GM10847 (cell line): ENCODE measurements around the gene PSRC1.

Experiments used
- POLR2A ChIP-seq: IDR thresholded peaks from 2 replicates; pipeline ENCODE4 v1.6.1; 2011; ENCODE audit not compliant: insufficient read length; ENCODE audit errors: extremely low read depth

PSRC1 gene

DNA sequence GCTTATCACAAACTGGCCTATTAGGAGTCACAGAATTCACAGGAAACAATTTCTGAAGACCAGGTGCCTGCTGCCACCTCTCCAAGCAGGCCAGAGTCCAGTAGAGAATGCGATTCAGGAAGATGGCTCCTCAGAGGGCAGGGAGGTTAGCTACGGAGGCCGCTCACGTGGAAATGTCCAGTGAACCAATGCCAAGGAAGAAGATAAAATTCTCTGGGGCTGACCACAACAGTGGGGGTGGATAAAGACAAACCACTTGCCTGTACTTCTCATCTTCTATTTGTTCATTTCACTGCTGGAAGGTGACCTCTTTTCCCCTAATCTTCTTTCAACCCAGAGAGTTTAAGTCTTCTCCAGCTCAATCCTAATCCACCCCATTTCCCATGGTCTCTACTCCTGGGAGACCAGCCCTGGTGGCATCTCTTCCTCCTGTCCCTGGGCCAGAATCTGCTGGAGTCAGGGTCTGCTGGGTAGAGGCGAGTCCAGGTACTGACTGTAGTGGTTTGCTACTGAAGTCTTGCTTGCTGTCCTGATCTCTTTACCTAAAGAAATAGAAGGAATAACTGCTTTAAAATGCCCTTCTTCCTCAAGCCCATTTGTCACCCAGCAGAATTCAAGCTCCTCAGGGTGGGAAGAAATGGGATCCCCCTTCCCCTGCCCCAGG, 3.2 kb downstream of the PSRC1 start:
- no peak for TF ChIP-seq POLR2A

- TF ChIP-seq POLR2A, result no peak
These were observed 5.3 kb downstream of the PSRC1 start for GRCh38 chr1:109277434-109278204.

DNA sequence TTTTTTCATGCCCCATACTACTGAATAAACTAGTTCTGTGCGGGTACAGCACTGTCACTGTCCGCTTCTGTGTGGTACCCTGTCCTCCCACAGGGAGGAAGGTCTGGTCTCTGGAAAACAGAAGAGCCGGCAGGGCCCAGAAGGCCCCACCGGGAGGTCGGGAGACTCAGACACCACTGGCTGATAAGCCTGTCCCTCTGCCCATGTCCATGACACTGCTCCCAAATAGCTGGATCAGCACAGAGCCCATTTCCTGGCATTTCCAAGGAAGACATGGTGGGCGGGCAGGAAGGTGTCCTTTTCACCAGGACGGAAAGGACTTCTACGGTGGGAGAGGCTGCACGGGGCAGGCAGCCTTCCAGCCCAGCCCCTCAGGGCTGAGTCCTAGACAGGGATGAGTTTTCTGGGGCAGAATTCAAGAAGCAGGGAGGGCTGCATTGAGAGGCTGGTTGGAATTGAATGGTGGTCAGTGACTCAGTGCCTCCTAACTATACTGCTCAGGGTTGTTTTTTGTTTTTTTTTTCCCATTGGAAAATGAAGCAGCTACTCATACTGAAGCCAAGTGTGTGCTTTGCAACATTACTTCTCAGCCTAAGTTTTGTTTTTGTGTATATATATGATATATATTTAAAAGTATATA, 7.1 kb downstream of the PSRC1 start:
- no peak for TF ChIP-seq POLR2A

GRCh38 chr1:109274533-109275476, 8.1 kb downstream of the PSRC1 start:
- no peak for TF ChIP-seq POLR2A

DNA sequence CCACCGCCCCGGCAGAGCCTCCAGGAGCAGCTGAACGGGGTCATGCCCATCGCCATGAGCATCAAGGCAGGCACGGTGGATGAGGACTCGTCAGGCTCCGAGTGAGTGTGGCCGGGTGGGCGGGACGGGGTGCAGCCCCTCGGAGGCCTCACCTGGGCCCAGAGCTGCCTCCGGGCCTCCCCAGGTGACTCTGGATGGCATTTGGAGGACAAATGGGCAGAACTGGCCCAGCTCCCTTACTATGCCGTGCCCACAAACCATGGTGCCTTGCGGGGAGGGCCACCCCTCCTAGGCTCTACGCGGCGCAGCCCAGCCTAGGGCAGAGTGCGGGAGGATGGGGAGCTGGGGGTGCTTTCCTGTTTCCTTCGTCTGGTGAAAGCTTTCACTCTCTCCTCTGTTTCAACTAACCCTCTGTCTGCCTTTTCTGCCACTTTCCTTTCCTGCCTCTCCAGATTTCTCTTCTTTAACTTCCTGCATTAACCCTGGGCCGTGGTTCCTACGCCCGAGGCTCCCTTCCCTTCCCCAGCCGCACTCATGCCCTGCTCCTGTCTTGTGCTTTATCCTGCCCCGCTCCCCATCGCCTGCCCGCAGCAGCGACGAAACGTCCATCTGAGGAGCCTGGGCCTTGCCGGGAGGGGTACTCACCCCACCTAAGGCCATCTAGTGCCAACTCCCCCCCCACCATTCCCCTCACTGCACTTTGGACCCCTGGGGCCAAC, 9.2 kb downstream of the PSRC1 start:
- TF ChIP-seq POLR2A, result no peak

DNA sequence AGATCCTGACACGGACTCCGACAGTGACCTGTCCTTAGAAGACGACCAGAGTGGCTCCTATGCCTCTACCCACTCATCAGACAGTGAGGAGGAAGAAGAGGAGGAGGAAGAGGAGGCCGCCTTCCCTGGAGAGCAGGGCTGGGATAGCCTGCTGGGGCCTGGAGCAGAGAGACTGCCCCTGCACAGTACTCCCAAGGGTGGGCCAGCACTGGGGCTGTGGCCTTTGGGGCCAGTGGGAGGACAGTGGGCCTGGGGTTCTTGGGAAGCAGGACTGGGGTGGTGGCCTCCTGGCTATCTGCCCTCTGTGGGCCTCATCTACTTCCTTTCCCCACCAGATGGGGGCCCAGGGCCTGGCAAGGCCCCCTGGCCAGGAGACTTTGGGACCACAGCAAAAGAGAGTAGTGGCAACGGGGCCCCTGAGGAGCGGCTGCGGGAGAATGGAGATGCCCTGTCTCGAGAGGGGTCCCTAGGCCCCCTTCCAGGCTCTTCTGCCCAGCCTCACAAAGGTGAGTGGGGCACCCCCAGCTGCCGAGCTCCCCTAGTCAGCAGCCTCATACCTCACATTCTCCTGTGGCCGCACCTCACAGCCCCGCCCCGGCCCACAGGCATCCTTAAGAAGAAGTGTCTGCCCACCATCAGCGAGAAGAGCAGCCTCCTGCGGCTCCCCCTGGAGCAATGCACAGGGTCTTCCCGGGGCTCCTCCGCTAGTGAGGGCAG, 10.0 kb downstream of the PSRC1 start:
- TF ChIP-seq POLR2A, result no peak

- no peak for TF ChIP-seq POLR2A
These were observed 10.7 kb downstream of the PSRC1 start for GRCh38 chr1:109272021-109272799.

GRCh38 chr1:109271458-109271857, 11.5 kb downstream of the PSRC1 start:
- TF ChIP-seq POLR2A, result no peak

DNA sequence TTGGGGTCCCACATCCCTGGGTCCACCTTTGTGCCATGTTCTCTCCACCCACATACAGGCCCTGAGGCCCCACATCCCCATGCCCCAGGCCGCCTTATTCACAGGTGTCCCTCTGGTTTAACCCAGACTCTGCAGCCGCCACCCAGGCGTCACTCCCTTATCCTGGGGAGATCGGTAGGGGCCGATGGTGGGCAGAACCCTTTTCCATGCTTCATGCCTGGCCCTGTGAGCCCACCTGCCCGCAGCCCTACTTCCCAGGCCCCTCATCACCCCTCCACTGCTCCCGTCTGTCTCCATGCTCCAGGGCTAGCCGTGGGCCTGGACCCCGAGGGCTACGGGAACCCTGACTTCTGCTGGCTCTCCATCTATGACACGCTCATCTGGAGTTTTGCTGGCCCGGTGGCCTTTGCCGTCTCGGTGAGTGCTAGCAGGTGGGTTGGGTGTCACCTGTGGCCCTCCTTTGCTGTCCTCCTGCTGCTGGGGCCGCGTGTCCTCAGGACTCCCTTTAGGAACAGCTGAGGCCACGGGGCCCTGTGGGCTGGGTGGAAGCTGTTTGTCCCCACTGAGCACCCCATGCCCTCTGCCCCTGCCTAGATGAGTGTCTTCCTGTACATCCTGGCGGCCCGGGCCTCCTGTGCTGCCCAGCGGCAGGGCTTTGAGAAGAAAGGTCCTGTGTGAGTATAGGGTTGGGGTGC, 12.2 kb downstream of the PSRC1 start:
- TF ChIP-seq POLR2A, result no peak

- no peak for TF ChIP-seq POLR2A
These were observed 12.8 kb downstream of the PSRC1 start for GRCh38 chr1:109269981-109270622.

GRCh38 chr1:109269212-109269980, 13.5 kb downstream of the PSRC1 start:
- TF ChIP-seq POLR2A, result no peak
